B cell (primary cell): ENCODE data around the gene PES1. TPM values are rescaled to one million over a fixed set of nuclear protein-coding genes. Genes with fewer than 3 reads are reported as not detected.

Experiments used
- ATAC-seq: fragments of 200-7000 bp; cut with Tn5 transposase; one replicate; pipeline ENCODE4 v1.10.0; 2021; ENCODE audit warnings: low read depth, mild to moderate bottlenecking, moderate number of reproducible peaks, moderate library complexity
- CTCF ChIA-PET: fragments of 350-600 bp; sonication (Branson Sonifier 250); formaldehyde crosslinking; loops from one replicate; lab custom pipeline; 2021; ENCODE audit warnings: antibody characterized with exemption, inconsistent platforms; lab: Charles Lee
- POLR2A ChIA-PET: fragments of 350-600 bp; sonication (Branson Sonifier 250); formaldehyde crosslinking; loops from one replicate; lab custom pipeline; 2021; ENCODE audit warnings: antibody characterized with exemption; lab: Charles Lee
- DNase-seq: peaks from one replicate; pipeline ENCODE4 v3.0.0; 2013
- H2AFZ ChIP-seq: 2 replicates; pipeline ENCODE4 v1.6.1; 2012; ENCODE audit warnings: mild to moderate bottlenecking, low read depth, low read length; ENCODE audit not compliant: insufficient read depth, poor library complexity, severe bottlenecking
- H3K27ac ChIP-seq, 2 donors: 1 replicate in 1 of 2; 2 replicates in 1 of 2; pipeline ENCODE4 v1.5.1; 2012 to 2013; ENCODE audit warnings: low read length in 2 of 2, mild to moderate bottlenecking in 2 of 2, moderate library complexity in 1 of 2
- H3K27me3 ChIP-seq, 4 experiments: fragments of 200-600 bp in 1 of 4; sonication (generic) in 1 of 4; replicated peaks in 1 of 4; 1 replicate in 2 of 4; 2 replicates in 2 of 4; pipeline versions ENCODE4 v1.6.1 to v1.7.0; 2013 to 2016; ENCODE audit warnings: low read length in 3 of 4, mild to moderate bottlenecking in 2 of 4, mixed read lengths in 1 of 4, moderate library complexity in 1 of 4; ENCODE audit not compliant: insufficient read depth in 4 of 4, control insufficient read depth in 3 of 4; ENCODE audit errors: control extremely low read depth in 1 of 4
- H3K36me3 ChIP-seq, 2 experiments: replicated peaks in 1 of 2; 1 replicate in 1 of 2; 2 replicates in 1 of 2; pipeline versions ENCODE4 v1.6.1 to v1.7.1; 2013; ENCODE audit warnings: low read length in 1 of 2; ENCODE audit not compliant: insufficient read depth in 2 of 2, control insufficient read depth in 1 of 2; ENCODE audit errors: control extremely low read depth in 1 of 2, extremely low read depth in 1 of 2
- H3K4me1 ChIP-seq, 2 donors: fragments of 200-600 bp in 1 of 2; sonication (generic) in 1 of 2; 1 replicate in 1 of 2; 2 replicates in 1 of 2; pipeline versions ENCODE4 v1.5.1 to v1.6.1; 2013 to 2017; ENCODE audit warnings: low read length in 2 of 2; ENCODE audit not compliant: control insufficient read depth in 2 of 2, insufficient read depth in 2 of 2
- H3K4me2 ChIP-seq: replicated peaks from 2 replicates; pipeline ENCODE3; 2012; ENCODE audit warnings: mild to moderate bottlenecking, low read depth, low read length; ENCODE audit not compliant: poor library complexity, severe bottlenecking
- H3K4me3 ChIP-seq, 5 experiments: fragments of 200-600 bp in 1 of 5; sonication (generic) in 1 of 5; 1 replicate in 3 of 5; 2 replicates in 2 of 5; pipeline versions ENCODE4 v1.5.1 to v1.7.0; 2011 to 2016; ENCODE audit warnings: low read length in 4 of 5, mild to moderate bottlenecking in 4 of 5, low read depth in 2 of 5, control low read depth in 1 of 5, moderate library complexity in 1 of 5; ENCODE audit not compliant: insufficient read depth in 1 of 5; ENCODE audit errors: control extremely low read depth in 1 of 5, extremely low read depth in 1 of 5
- H3K79me2 ChIP-seq: fragments of 200-600 bp; sonication (generic); one replicate; pipeline ENCODE4 v1.6.0; 2016; ENCODE audit warnings: low read length; ENCODE audit not compliant: control insufficient read depth, insufficient read depth
- H3K9ac ChIP-seq: fragments of 200-600 bp; sonication (generic); 2 replicates; pipeline ENCODE4 v1.6.1; 2017; ENCODE audit warnings: mild to moderate bottlenecking, low read length, moderate library complexity
- H3K9me3 ChIP-seq, 3 donors: one replicate each; pipeline versions ENCODE4 v1.6.1 to v1.7.1; 2013; ENCODE audit warnings: low read length in 2 of 3; ENCODE audit not compliant: control insufficient read depth in 2 of 3, insufficient read depth in 1 of 3; ENCODE audit errors: control extremely low read depth in 1 of 3
- H4K20me1 ChIP-seq: 2 replicates; pipeline ENCODE4 v1.6.0; 2012; ENCODE audit warnings: mild to moderate bottlenecking, low read length; ENCODE audit not compliant: insufficient read depth, control insufficient read depth, poor library complexity, severe bottlenecking
- H3K27ac Mint-ChIP-seq: one replicate; pipeline ENCODE4 v1.8.0; 2021; ENCODE audit warnings: mixed read lengths
- H3K27me3 Mint-ChIP-seq: one replicate; pipeline ENCODE4 v1.8.0; 2021; ENCODE audit warnings: mixed read lengths
- H3K4me1 Mint-ChIP-seq: one replicate; pipeline ENCODE4 v1.8.0; 2021; ENCODE audit warnings: mixed read lengths
- H3K4me3 Mint-ChIP-seq: one replicate; pipeline ENCODE4 v1.8.0; 2021; ENCODE audit warnings: mixed read lengths
- H3K9me3 Mint-ChIP-seq: one replicate; pipeline ENCODE4 v1.8.0; 2022; ENCODE audit warnings: mixed read lengths; ENCODE audit not compliant: insufficient read depth
- CTCF ChIP-seq: fragments of 200-600 bp; IDR thresholded peaks from one replicate; pipeline ENCODE4 v1.8.0; 2022; ENCODE audit warnings: antibody characterized with exemption, mild to moderate bottlenecking
- EZH2 ChIP-seq: IDR thresholded peaks from 2 replicates; pipeline ENCODE4 v1.6.1; 2012; ENCODE audit warnings: borderline replicate concordance, low read depth, mild to moderate bottlenecking, moderate library complexity, low read length; ENCODE audit not compliant: insufficient read depth, poor library complexity, severe bottlenecking
- WGBS: methylation state at CpG from one replicate; pipeline ENCODE4 v1.1.5; 2013; ENCODE audit warnings: missing lambda C conversion rate; ENCODE audit not compliant: insufficient coverage; 5-methylcytosine and 5-hydroxymethylcytosine counted together
- intact Hi-C: fragments of 100-400 bp; cut with micrococcal nuclease; formaldehyde crosslinking; loops from one replicate; pipeline ENCODE4 v1.10.0; 2022
- polyA plus RNA-seq: library from polyadenylated mRNA; depleted of rRNA; stranded (reverse); fragments of >200 nt; gene quantifications from 2 replicates; pipeline ENCODE4 v1.2.3, GENCODE V29; 2012
- total RNA-seq, 2 donors: library from RNA; stranded (reverse); fragments of 120-200 nt in 1 of 2; gene quantifications; 1 replicate in 1 of 2; 2 replicates in 1 of 2; pipeline versions ENCODE4 v1.2.3 to v1.2.4, GENCODE V29; 2013 to 2022

PES1 gene
- total and polyA plus RNA-seq, 2 donors (not counting 1 experiment from before 2014, with no cell fraction given) = 38.1 to 75.2 TPM

- H3K27ac ChIP-seq = no peak overlapping the region
- H3K9me3 Mint-ChIP-seq = no peaks in the 10 kb centered on the region
- intact Hi-C loops = no loop called here
- H3K4me1 Mint-ChIP-seq = no peaks in the 10 kb centered on the region
- H3K36me3 ChIP-seq = no peaks in the 10 kb centered on the region
- no peak overlapping the region for H3K27ac Mint-ChIP-seq
- H4K20me1 ChIP-seq = no peaks in the 10 kb centered on the region
- H3K9me3 ChIP-seq = no peaks in the 10 kb centered on the region
- H3K4me2 ChIP-seq = no peak overlapping the region
- DNase-seq (no peak), ATAC-seq (no peak)
- peaks cover 11% of the 10 kb centered on the region for H3K27me3 Mint-ChIP-seq
- H3K4me3 Mint-ChIP-seq = no peak overlapping the region
- peaks cover 0 to 3% (median 0%) of the 10 kb centered on the region in 4 experiments for H3K27me3 ChIP-seq
- CTCF ChIA-PET = interaction anchor here (0.6 kb wide), 1 partner anchor 582 kb away, joined by 4 read pairs; no protein-coding TSS in a partner anchor
- H3K4me1 ChIP-seq = no peaks in the 10 kb centered on the region
- 84% methylated on average over 6 of the region's 7 CpGs for WGBS
- H3K79me2 ChIP-seq = no peaks in the 10 kb centered on the region
- no peak for TF ChIP-seq CTCF
- no peak for TF ChIP-seq EZH2
- POLR2A ChIA-PET = no interaction called here
- no peak overlapping the region for H3K4me3 ChIP-seq
- no peak overlapping the region for H2AFZ ChIP-seq
- no peak overlapping the region for H3K9ac ChIP-seq
These were observed 25.6 kb downstream of the PES1 start for GRCh38 chr22:30566125-30566524.

GRCh38 chr22:30565341-30565740 is 26.4 kb downstream of the PES1 start:
- POLR2A ChIA-PET = no interaction called here
- intact Hi-C loops = no loop called here
- Histone ChIP-seq H3K9ac (no peak overlapping the region), H3K36me3 (no peaks in the 10 kb centered on the region), H3K4me1 (no peaks in the 10 kb centered on the region), H3K9me3 (no peaks in the 10 kb centered on the region), H3K27me3 (peaks cover 0 to 3% (median 0%) of the 10 kb centered on the region in 4 experiments), H3K79me2 (no peaks in the 10 kb centered on the region), H3K4me3 (no peak overlapping the region), H3K27ac (no peak overlapping the region), H4K20me1 (no peaks in the 10 kb centered on the region), H3K4me2 (no peak overlapping the region), H2AFZ (no peak overlapping the region)
- DNase-seq (no peak), ATAC-seq (no peak)
- H3K4me1 Mint-ChIP-seq = no peaks in the 10 kb centered on the region
- H3K9me3 Mint-ChIP-seq = no peaks in the 10 kb centered on the region
- WGBS = 75% methylated on average over 4 of the region's 4 CpGs
- TF ChIP-seq EZH2 (no peak), CTCF (no peak)
- CTCF ChIA-PET = no interaction called here
- H3K27ac Mint-ChIP-seq = no peak overlapping the region
- peaks cover 14% of the 10 kb centered on the region for H3K27me3 Mint-ChIP-seq
- no peak overlapping the region for H3K4me3 Mint-ChIP-seq
